NCI-H146 treated with DMSO at 0.1 percent for 48 hours (cell line): ENCODE results near the gene KRTAP19-3.

Source experiments
- DNase-seq: peaks from one replicate; lab custom pipeline; 2025; ENCODE audit not compliant: unreplicated experiment; lab: John Stamatoyannopoulos, UW

Gene KRTAP19-3

GRCh38 chr21:30491963-30492428, at the start of gene KRTAP19-3:
TSS of gene KRTAP19-3 (minus strand) at chr21:30492013. CDS start at chr21:30491957, 56 bp downstream.
- DNase-seq: no peak

GRCh38 chr21:30518876-30519275, 27.1 kb upstream of the KRTAP19-3 start:
- DNase-seq: no peak

- no peak for DNase-seq
These were observed 23.9 kb upstream of the KRTAP19-3 start for GRCh38 chr21:30515681-30516080.

DNA sequence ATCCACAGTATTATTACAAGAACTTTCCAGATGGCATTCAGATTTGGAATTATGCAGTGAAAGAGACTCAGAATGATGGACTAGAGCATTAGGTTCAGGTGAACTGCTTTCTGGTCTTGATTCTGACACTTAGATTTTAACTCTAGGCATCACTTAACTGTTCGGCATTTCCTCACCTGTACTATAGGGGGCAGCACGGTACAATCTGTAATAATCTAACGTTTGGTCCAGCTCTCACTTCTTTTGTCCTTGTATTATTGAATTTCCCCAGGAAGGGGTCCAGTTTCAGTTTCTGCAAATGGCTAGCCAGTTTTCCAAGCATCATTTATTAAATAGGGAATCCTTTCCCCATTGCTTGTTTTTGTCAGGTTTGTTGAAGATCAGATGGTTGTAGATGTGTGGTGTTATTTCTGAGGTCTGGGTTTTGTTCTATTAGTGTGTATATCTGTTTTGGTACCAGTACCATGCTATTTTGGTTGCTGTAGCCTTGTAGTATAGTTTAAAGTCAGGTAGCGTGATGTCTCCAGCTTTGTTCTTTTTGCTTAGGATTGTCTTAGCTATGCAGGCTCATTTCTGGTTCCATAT, 13.9 kb upstream of the KRTAP19-3 start:
- DNase-seq: peak; percentile 8

DNA sequence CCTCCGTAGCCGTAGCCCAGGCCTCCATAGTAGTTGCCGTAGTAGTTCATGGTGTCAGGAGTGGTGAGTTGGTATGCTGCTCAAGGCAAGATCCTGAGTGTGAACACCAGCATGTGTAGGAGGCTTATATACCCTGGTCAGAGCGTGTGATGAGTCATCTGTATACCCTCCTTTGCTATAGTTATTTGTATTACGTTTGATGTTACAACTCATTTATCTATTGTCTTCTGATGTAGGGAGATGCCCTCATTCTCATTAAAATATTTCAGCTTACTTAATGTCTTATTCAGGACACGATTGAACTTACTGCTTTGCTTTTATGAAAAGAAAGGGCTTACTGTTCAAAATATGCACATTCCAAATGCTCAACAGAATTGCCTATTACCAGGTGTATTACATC, 10.2 kb upstream of the KRTAP19-3 start, which contains the start of gene KRTAP19-5:
TSS of gene KRTAP19-5 (minus strand) at position 101 of the 400 bp plus-strand sequence. CDS start at position 50, 51 bp downstream.
- DNase-seq: no peak

- DNase-seq: no peak
These were observed 5.3 kb upstream of the KRTAP19-3 start, which contains the start of gene KRTAP19-4 for GRCh38 chr21:30497065-30497464. TSS of gene KRTAP19-4 (minus strand) at chr21:30497165. CDS start at chr21:30497110, 55 bp downstream.

DNA sequence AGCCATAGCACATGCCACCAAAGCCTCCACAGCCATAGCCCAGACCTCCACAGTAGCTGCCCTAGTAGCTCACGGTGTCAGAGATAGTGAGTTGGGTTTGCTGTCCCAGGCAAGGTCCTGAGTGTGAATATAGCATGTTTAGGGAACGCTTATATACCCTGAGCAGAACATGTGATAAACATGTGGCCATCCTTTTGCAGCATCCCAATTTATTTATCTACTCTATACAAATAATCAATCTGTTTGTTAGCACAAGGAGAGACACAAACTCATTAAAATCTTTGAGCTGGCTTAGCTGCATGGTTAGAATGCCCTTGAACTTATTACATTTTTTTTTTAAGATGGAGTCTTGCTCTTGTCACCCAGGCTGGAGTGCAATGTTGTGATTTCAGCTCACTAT, 4.5 kb downstream of the KRTAP19-3 start, which contains the start of gene KRTAP19-2:
TSS of gene KRTAP19-2 (minus strand) at position 101 of the 400 bp plus-strand sequence. CDS start at position 13, 88 bp downstream.
- no peak for DNase-seq

GRCh38 chr21:30486180-30486579, 5.6 kb downstream of the KRTAP19-3 start:
- no peak for DNase-seq

GRCh38 chr21:30482130-30482529, 9.7 kb downstream of the KRTAP19-3 start:
- no peak for DNase-seq

GRCh38 chr21:30480145-30480544, 11.7 kb downstream of the KRTAP19-3 start, which contains the start of gene KRTAP19-1:
TSS of gene KRTAP19-1 (minus strand) at chr21:30480367. CDS start at chr21:30480317, 50 bp downstream.
- no peak for DNase-seq

DNA sequence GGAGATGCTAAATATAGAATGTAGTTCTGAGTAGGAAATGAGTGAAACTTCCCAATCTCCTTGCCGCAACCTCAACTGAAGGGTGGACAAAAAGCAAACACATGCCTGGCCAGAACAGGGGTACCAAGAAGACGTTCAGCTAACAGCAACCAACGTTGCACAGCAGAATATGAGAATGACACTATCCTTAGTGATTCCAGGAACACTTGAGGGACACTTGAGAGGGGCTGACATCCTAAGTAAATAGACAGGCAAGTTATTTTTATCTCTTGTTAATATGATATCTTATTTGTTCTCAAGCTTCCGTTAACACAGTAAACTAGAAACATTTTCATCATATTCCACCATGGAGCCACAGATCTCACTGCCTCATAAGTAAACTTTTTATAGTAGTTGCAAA, 12.6 kb downstream of the KRTAP19-3 start:
- DNase-seq: no peak

GRCh38 chr21:30478004-30478403, 13.8 kb downstream of the KRTAP19-3 start:
- DNase-seq: no peak

- no peak for DNase-seq
These were observed 22.7 kb downstream of the KRTAP19-3 start for GRCh38 chr21:30468900-30469714.

DNA sequence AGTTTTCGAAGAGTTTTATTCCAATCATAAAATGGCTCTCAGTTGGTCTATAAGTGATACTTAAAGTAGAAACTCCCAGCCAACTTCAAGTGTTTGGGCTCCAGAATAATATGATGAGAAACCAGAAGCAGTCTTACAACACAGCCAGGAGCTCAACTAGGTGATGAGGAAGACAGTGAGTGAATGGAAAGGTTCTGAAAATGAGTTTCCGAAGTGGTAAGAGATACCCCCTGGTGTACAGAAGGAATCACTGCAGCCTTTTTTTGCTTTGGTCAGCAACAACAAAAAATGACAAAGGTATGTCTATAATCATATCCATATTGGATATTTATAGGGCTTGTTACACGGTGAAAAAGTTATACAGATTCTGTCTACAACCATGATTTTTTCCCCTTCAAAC, 28.1 kb downstream of the KRTAP19-3 start:
- DNase-seq: no peak

GRCh38 chr21:30448514-30448913, 43.3 kb downstream of the KRTAP19-3 start:
- no peak for DNase-seq

GRCh38 chr21:30447056-30447455, 44.8 kb downstream of the KRTAP19-3 start:
- DNase-seq: no peak

DNA sequence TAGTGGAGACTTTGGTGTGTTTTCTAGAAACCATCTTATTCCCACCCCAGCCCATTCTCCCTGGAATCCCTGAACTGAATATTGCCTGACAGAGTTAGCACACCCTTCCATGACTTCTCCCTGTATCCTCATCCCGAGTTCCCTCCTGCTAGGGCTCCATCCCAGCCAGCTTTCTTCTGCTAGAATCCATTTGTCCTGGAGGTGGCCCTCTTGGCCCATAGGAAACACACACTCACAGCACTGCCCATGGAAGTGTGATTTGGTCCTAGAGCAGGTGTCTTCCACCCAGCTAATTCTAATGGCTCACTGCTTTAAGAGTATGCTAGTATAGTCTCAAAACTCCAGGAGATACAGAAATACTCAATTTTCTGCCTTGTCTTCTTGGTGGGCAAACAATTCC, 47.6 kb downstream of the KRTAP19-3 start:
- peak; percentile 20 for DNase-seq

DNA sequence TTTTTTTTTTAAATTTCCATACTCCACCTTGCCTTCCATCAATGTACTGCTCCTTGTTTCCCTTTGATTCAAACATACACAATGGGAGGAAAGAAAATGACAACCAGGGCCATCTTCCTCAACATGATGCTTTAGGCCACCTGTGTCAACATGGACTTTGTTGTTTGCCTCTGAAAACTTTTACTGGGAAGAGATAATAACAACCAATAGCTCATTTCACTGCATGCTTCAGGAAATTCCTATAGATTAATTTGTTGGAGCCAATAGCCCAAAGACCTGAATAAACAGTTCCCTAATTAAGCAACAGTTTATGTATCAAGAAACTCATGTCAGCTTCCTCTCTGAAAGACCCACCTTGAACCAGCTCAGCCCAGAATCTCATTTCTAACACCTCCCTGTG, 48.6 kb downstream of the KRTAP19-3 start:
- peak; percentile 28 for DNase-seq
